Measurements from ENCODE around the gene SYT2. TPM values are rescaled to one million over a fixed set of nuclear protein-coding genes. Genes with fewer than 3 reads are reported as not detected.

Gene SYT2
- total RNA-seq, 1 experiment from 2014 or later, result 12.1 TPM

DNA sequence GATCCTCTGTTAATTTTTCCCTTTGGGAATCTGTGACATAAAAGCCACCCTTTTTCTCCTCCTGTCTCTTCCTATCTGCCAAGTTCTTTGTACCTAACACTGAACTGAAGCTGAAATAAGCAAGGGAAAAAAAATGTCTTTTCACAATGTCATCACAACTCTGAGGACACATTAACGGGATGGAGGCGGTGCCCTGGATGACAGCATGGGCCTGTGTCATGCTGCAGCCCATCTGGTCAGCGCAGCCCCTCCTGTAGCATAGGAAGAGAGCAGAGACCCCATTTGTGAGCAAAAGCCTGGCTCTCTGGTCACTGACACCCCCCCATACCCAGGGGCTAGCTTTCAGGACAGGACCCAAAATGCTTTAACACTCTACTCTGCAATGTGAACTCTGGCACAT lies 22.5 kb downstream of the SYT2 start (continued):
- TF ChIP-seq FOXP4 (CRISPR knock-in tag; IDR thresholded peaks at IDR 0.05) (no peak), PRRX2 (CRISPR knock-in tag; IDR thresholded peaks at IDR 0.05) (no peak), MXD4 (CRISPR knock-in tag; IDR thresholded peaks at IDR 0.05; ENCODE audit: borderline replicate concordance) (no peak), ZNF219 (CRISPR knock-in tag; IDR thresholded peaks at IDR 0.05; ENCODE audit: borderline replicate concordance) (no peak)

GRCh38 chr1:202687370-202687769 lies 22.9 kb downstream of the SYT2 start:
- CTCF ChIA-PET, result interaction anchor here (0.6 to 3.0 kb wide), 4 partner anchors 26 to 38 kb away, joined by 3 to 9 read pairs (median 4); no protein-coding TSS in a partner anchor
- Mint-ChIP-seq H3K9me3 (no peaks in the 10 kb centered on the region), H3K4me3 (no peak overlapping the region), H3K27ac (peak overlapping the region; percentile 27), H3K36me3 (no peaks in the 10 kb centered on the region), H3K4me1 (peaks cover 5% of the 10 kb centered on the region; the same call in 1 of the 2 replicates), H3K27me3 (ENCODE audit: low read depth) (no peaks in the 10 kb centered on the region)
- DNase-seq (ENCODE audit: low spot score) (no peak), ATAC-seq (no peak)
- POLR2A ChIA-PET, result interaction anchor here (0.6 kb wide), 1 partner anchor 62 kb away, joined by 4 read pairs; no protein-coding TSS in a partner anchor
- TF ChIP-seq SMAD4 (CRISPR knock-in tag; IDR thresholded peaks at IDR 0.05) (no peak), FOXK1 (CRISPR knock-in tag; IDR thresholded peaks at IDR 0.05) (no peak), TEAD1 (CRISPR knock-in tag; IDR thresholded peaks at IDR 0.05) (no peak), CDX4 (CRISPR knock-in tag; IDR thresholded peaks at IDR 0.05; ENCODE audit: borderline replicate concordance) (no peak)
- TF ChIP-seq, protein P1, sequence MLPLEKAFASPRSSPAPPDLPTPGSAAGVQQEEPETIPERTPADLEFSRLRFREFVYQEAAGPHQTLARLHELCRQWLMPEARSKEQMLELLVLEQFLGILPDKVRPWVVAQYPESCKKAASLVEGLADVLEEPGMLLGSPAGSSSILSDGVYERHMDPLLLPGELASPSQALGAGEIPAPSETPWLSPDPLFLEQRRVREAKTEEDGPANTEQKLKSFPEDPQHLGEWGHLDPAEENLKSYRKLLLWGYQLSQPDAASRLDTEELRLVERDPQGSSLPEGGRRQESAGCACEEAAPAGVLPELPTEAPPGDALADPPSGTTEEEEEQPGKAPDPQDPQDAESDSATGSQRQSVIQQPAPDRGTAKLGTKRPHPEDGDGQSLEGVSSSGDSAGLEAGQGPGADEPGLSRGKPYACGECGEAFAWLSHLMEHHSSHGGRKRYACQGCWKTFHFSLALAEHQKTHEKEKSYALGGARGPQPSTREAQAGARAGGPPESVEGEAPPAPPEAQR (CRISPR knock-in tag; IDR thresholded peaks at IDR 0.05), result no peak

GRCh38 chr1:202685641-202686040 lies 24.6 kb downstream of the SYT2 start:
- DNase-seq (ENCODE audit: low spot score) (no peak), ATAC-seq (no peak)
- H3K9me3 Mint-ChIP-seq, result no peaks in the 10 kb centered on the region
- H3K27me3 Mint-ChIP-seq (ENCODE audit: low read depth), result no peaks in the 10 kb centered on the region
- ChIA-PET CTCF (interaction anchor here (1.2 to 3.0 kb wide), 2 partner anchors 18 to 26 kb away, joined by 3 to 9 read pairs; no protein-coding TSS in a partner anchor), POLR2A (no interaction called here)
- H3K27ac Mint-ChIP-seq, result no peak overlapping the region
- peaks cover 15% of the 10 kb centered on the region for H3K4me1 Mint-ChIP-seq
- no peak overlapping the region for H3K4me3 Mint-ChIP-seq
- H3K36me3 Mint-ChIP-seq, result no peaks in the 10 kb centered on the region
- TF ChIP-seq USF1 (CRISPR knock-in tag; IDR thresholded peaks at IDR 0.05), result no peak
- TF ChIP-seq ZNF232 (CRISPR knock-in tag; IDR thresholded peaks at IDR 0.05), result no peak
- no peak for TF ChIP-seq ESRRA (CRISPR knock-in tag; IDR thresholded peaks at IDR 0.05; ENCODE audit: borderline replicate concordance)
- TF ChIP-seq ATF2 (CRISPR knock-in tag; IDR thresholded peaks at IDR 0.05; ENCODE audit: borderline replicate concordance, low read depth), result no peak
- no peak for TF ChIP-seq IRF1 (CRISPR knock-in tag; IDR thresholded peaks at IDR 0.05)
- TF ChIP-seq CBFB (CRISPR knock-in tag; IDR thresholded peaks at IDR 0.05; ENCODE audit: low read depth), result no peak
- no peak for TF ChIP-seq MXD4 (CRISPR knock-in tag; IDR thresholded peaks at IDR 0.05; ENCODE audit: borderline replicate concordance)
- no peak for TF ChIP-seq ERG (CRISPR knock-in tag; IDR thresholded peaks at IDR 0.05)
- TF ChIP-seq RORB (CRISPR knock-in tag; IDR thresholded peaks at IDR 0.05), result no peak
- TF ChIP-seq OVOL2 (CRISPR knock-in tag; IDR thresholded peaks at IDR 0.05; ENCODE audit: borderline replicate concordance), result no peak
- no peak for TF ChIP-seq ETV6 (CRISPR knock-in tag; IDR thresholded peaks at IDR 0.05)
- no peak for TF ChIP-seq ELF4 (CRISPR knock-in tag; IDR thresholded peaks at IDR 0.05; ENCODE audit: low read depth)
- no peak for TF ChIP-seq ZNF138 (CRISPR knock-in tag; conservative IDR thresholded peaks at IDR 0.05)
- TF ChIP-seq HMGXB4 (CRISPR knock-in tag; IDR thresholded peaks at IDR 0.05), result no peak

All from WTC11 (cell line).